DND-41 (cell line): ENCODE measurements around the gene TAF5.
A peak's percentile ranks its signal among the peaks of the same experiment; 100 is the strongest.

ENCODE experiments used
- ATAC-seq: fragments of 200-7000 bp; cut with Tn5 transposase; 3 replicates; pipeline ENCODE4 v1.9.1; 2021; ENCODE audit warnings: low read depth; ENCODE audit not compliant: insufficient read depth
- DNase-seq: peaks from one replicate; pipeline ENCODE4 v3.0.0-alpha.2; 2020
- H2AFZ ChIP-seq: 2 replicates; pipeline ENCODE4 v1.6.0; 2012; ENCODE audit warnings: low read depth, low read length
- H3K27ac ChIP-seq: 2 replicates; pipeline ENCODE4 v1.5.1; 2012; ENCODE audit warnings: low read length, inconsistent platforms
- H3K27me3 ChIP-seq: fragments of 200-600 bp; sonication (generic); 2 replicates; pipeline ENCODE4 v1.6.0; 2012; ENCODE audit warnings: low read length, mild to moderate bottlenecking, inconsistent platforms; ENCODE audit not compliant: insufficient read depth, poor library complexity
- H3K36me3 ChIP-seq: 2 replicates; pipeline ENCODE4 v1.5.1; 2012; ENCODE audit warnings: low read length, inconsistent platforms; ENCODE audit not compliant: insufficient read depth
- H3K4me1 ChIP-seq: 2 replicates; pipeline ENCODE4 v1.5.1; 2012; ENCODE audit warnings: mild to moderate bottlenecking, low read length; ENCODE audit not compliant: insufficient read depth
- H3K4me2 ChIP-seq: 2 replicates; pipeline ENCODE4 v1.6.0; 2012; ENCODE audit warnings: mild to moderate bottlenecking, moderate library complexity, low read length, inconsistent platforms; ENCODE audit not compliant: insufficient read depth
- H3K4me3 ChIP-seq, 2 experiments: fragments of 200-600 bp in 1 of 2; shearing (Covaris generic) in 1 of 2; 2 replicates each; pipeline ENCODE4 v1.5.1; 2012 to 2016; ENCODE audit warnings: inconsistent platforms in 2 of 2, low read length in 2 of 2, mild to moderate bottlenecking in 2 of 2, low read depth in 1 of 2, moderate library complexity in 1 of 2
- H3K79me2 ChIP-seq: 2 replicates; pipeline ENCODE4 v1.6.0; 2012; ENCODE audit warnings: low read length, inconsistent platforms; ENCODE audit not compliant: insufficient read depth
- H3K9ac ChIP-seq: 2 replicates; pipeline ENCODE4 v1.6.0; 2012; ENCODE audit warnings: low read depth, mild to moderate bottlenecking, inconsistent platforms, low read length, moderate library complexity
- H3K9me3 ChIP-seq: 2 replicates; pipeline ENCODE4 v1.5.1; 2012; ENCODE audit warnings: low read length, moderate library complexity, mild to moderate bottlenecking, inconsistent platforms; ENCODE audit not compliant: insufficient read depth, severe bottlenecking
- H4K20me1 ChIP-seq: 2 replicates; pipeline ENCODE4 v1.6.0; 2012; ENCODE audit warnings: low read length; ENCODE audit not compliant: insufficient read depth
- EZH2 ChIP-seq: IDR thresholded peaks from 3 replicates; pipeline ENCODE4 v1.6.1; 2012; ENCODE audit warnings: borderline replicate concordance, low read depth, mild to moderate bottlenecking, moderate library complexity, low read length, inconsistent platforms; ENCODE audit not compliant: severe bottlenecking
- TF ChIP-seq, protein P1 (sequence below): IDR thresholded peaks from 2 replicates; pipeline ENCODE4 v1.5.1; 2012; ENCODE audit warnings: borderline replicate concordance, low read length, moderate library complexity, mild to moderate bottlenecking; ENCODE audit not compliant: poor library complexity, severe bottlenecking; ENCODE audit errors: extremely low read depth

The TAF5 gene

DNA sequence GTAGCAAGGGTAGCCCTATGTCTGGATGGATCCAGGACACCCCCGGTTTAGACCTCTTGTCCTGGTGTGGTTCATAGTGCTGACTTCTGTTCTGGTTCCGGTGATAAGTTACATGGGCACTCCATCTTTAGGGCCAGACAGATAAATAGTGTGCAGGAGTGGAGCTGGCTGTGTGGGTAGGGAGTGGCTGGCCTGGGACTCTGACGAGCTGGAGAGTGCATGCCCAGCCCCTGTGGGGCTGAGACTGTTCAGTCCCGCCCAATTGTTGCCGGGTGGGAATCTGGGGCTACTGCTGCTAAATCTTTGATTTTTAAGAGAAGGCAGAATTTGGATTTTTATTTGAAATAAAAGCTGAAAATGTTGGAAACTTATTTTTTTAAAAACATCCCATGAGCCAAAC is 56.0 kb downstream of the TAF5 start:
- Histone ChIP-seq H3K27ac (no peak overlapping the region), H3K36me3 (peaks cover 86% of the 10 kb centered on the region), H4K20me1 (no peaks in the 10 kb centered on the region; the same call in 1 of the 2 replicates), H3K9ac (no peak overlapping the region), H3K4me3 (no peak overlapping the region), H3K4me2 (no peak overlapping the region), H2AFZ (no peak overlapping the region), H3K79me2 (no peaks in the 10 kb centered on the region), H3K27me3 (no peaks in the 10 kb centered on the region), H3K4me1 (peaks cover 4% of the 10 kb centered on the region; the same call in 1 of the 2 replicates), H3K9me3 (no peaks in the 10 kb centered on the region)
- no peak for ATAC-seq
- no peak for DNase-seq
- TF ChIP-seq, protein P1, sequence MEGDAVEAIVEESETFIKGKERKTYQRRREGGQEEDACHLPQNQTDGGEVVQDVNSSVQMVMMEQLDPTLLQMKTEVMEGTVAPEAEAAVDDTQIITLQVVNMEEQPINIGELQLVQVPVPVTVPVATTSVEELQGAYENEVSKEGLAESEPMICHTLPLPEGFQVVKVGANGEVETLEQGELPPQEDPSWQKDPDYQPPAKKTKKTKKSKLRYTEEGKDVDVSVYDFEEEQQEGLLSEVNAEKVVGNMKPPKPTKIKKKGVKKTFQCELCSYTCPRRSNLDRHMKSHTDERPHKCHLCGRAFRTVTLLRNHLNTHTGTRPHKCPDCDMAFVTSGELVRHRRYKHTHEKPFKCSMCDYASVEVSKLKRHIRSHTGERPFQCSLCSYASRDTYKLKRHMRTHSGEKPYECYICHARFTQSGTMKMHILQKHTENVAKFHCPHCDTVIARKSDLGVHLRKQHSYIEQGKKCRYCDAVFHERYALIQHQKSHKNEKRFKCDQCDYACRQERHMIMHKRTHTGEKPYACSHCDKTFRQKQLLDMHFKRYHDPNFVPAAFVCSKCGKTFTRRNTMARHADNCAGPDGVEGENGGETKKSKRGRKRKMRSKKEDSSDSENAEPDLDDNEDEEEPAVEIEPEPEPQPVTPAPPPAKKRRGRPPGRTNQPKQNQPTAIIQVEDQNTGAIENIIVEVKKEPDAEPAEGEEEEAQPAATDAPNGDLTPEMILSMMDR = no peak
- no peak for TF ChIP-seq EZH2

GRCh38 chr10:103427866-103428265 is 60.1 kb downstream of the TAF5 start:
- H3K4me1 ChIP-seq = peaks cover 21% of the 10 kb centered on the region
- no peak overlapping the region for H2AFZ ChIP-seq
- H3K9me3 ChIP-seq = no peaks in the 10 kb centered on the region
- no peak overlapping the region for H3K4me2 ChIP-seq
- H3K4me3 ChIP-seq = no peak overlapping the region
- TF ChIP-seq, protein P1 = no peak
- H3K27me3 ChIP-seq = no peaks in the 10 kb centered on the region
- H3K36me3 ChIP-seq = peaks cover 88% of the 10 kb centered on the region
- H4K20me1 ChIP-seq = no peaks in the 10 kb centered on the region
- DNase-seq = no peak
- no peak overlapping the region for H3K27ac ChIP-seq
- no peak for ATAC-seq
- no peak overlapping the region for H3K9ac ChIP-seq
- H3K79me2 ChIP-seq = no peaks in the 10 kb centered on the region

DNA sequence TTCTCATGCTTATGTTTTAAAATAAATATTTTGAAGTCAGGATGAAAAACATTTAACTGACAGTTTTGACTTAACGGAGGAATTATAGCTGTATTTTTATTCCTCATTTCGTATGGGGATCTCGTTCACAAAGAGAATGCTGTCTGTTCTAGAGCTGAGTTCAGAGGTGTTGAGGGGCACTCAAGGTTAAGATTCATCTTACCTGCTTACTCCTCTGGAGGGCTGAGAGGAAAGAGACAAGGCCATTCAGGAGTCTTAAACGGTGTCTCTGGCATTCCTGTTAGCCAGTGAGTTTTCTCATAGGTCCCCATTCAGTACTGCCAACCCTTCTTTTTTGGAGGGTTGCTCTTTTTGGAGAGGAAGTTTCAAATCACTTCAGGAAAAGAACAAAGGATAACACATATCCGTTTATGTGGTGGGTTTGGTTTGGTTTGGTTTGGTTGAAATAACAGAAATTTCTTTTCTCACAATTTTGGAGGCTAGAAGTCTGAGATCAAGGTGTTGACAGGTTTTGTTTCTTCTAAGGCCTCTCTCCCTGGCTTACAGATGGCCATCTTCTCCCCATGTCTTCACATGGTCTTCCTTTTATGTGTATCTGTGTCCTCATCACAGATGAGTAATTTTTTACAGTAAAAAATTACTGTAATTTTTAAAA is 61.3 kb downstream of the TAF5 start:
- Histone ChIP-seq H3K27me3 (no peaks in the 10 kb centered on the region), H3K27ac (peak overlapping the region; percentile 42; the same call in 1 of the 2 replicates), H3K4me2 (no peak overlapping the region), H3K79me2 (no peaks in the 10 kb centered on the region), H3K36me3 (peaks cover 87% of the 10 kb centered on the region), H4K20me1 (peaks cover 3% of the 10 kb centered on the region; the same call in 1 of the 2 replicates), H3K9ac (no peak overlapping the region), H3K9me3 (no peaks in the 10 kb centered on the region), H3K4me1 (peaks cover 21% of the 10 kb centered on the region), H2AFZ (no peak overlapping the region), H3K4me3 (no peak overlapping the region)
- TF ChIP-seq, protein P1 = no peak
- TF ChIP-seq EZH2 = no peak
- ATAC-seq (peak; percentile 68), DNase-seq (no peak)
